ENCODE data around the gene EP400. TPM values are rescaled to one million over a fixed set of nuclear protein-coding genes. Genes with fewer than 3 reads are reported as not detected.

EP400 gene
- total and polyA plus RNA-seq, 2 of the 13 experiments (the other 11 are each of a cell fraction or from before 2014, with no cell fraction given): 4.9 to 5.0 TPM

DNA sequence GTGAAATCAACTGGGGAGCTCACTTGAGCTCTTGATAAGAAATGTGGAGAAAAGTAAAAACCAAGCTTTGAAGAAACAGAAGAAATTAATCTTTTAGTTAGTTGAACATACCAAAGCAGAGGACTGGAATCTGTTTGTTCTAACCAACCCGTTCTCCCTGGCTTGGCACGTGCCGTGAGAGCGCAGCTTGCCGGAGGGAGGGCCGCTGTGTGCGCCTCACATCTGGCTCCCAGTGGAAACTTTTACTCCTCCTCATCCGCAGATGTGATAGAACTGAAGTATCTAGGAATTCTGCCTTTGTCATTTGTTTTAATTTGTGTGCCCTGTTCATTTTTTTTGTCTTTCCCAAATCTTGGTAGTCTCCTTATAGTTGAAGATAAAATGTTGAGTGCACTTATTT, 129.5 kb downstream of the EP400 start:
- H4K20me1 ChIP-seq (ENCODE audit: insufficient read depth, low read length): no peaks in the 10 kb centered on the region
- ATAC-seq (no peak), DNase-seq (ENCODE audit: low spot score) (no peak), FAIRE-seq (no peak)
- no TSS peak for BruUV-seq (replicated peaks)
- over 99% methylated on average over 8 of the region's 8 CpGs for WGBS (ENCODE audit: low lambda C conversion rate)
- in situ Hi-C loops (cut with HindIII; ENCODE audit: extremely low pct_ligation_motif_present, low pct_unique_long_range_greater_than_20kb) (no loop called here), intact Hi-C loops (cut with micrococcal nuclease; ENCODE audit: unreplicated experiment) (no loop called here)
- no peak for TF ChIP-seq AKAP8 (CRISPR knock-in tag; IDR thresholded peaks at IDR 0.05)
- TF ChIP-seq, protein P1, sequence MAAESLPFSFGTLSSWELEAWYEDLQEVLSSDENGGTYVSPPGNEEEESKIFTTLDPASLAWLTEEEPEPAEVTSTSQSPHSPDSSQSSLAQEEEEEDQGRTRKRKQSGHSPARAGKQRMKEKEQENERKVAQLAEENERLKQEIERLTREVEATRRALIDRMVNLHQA (CRISPR knock-in tag; IDR thresholded peaks at IDR 0.05): no peak
- no peak for TF ChIP-seq ZNF432 (CRISPR knock-in tag; IDR thresholded peaks at IDR 0.05; ENCODE audit: borderline replicate concordance)
- TF ChIP-seq REPIN1 (CRISPR knock-in tag; IDR thresholded peaks at IDR 0.05; ENCODE audit: borderline replicate concordance, low read depth): no peak
- no peak overlapping the region for H3K4me2 ChIP-seq (ENCODE audit: low read depth, low read length)
- H3K79me2 ChIP-seq (ENCODE audit: insufficient read depth, low read length): no peaks in the 10 kb centered on the region
- H3K9me3 ChIP-seq (ENCODE audit: low read length): no peaks in the 10 kb centered on the region
- no peak overlapping the region for H2AFZ ChIP-seq (ENCODE audit: low read length)
- no peaks in the 10 kb centered on the region for H3K27me3 ChIP-seq (ENCODE audit: control insufficient read depth in 1 of 2, insufficient read depth in 2 of 2, low read length in 2 of 2)
- H3K4me3 ChIP-seq (replicated peaks in 1 of 3; ENCODE audit: insufficient read depth in 1 of 3, low read depth in 2 of 3, low read length in 3 of 3): no peak overlapping the region
- H3K27ac ChIP-seq (ENCODE audit: extremely low read length, insufficient read depth, low read length): no peak overlapping the region
- CTCF ChIA-PET (ENCODE audit: low intra/inter-chr PET ratio, low total read pairs): no interaction called here
- POLR2A ChIA-PET: no interaction called here
- peaks cover 26% of the 10 kb centered on the region for H3K4me1 ChIP-seq (ENCODE audit: insufficient read depth, low read length)
- peaks cover 12 to 40% of the 10 kb centered on the region in 2 experiments for H3K36me3 ChIP-seq (replicated peaks in 1 of 2; ENCODE audit: control insufficient read depth in 1 of 2, insufficient read depth in 2 of 2, low read length in 2 of 2)
- no peak overlapping the region for H3K9ac ChIP-seq (ENCODE audit: insufficient read depth, low read depth, low read length)

- ATAC-seq: no peak
- H3K27ac ChIP-seq (ENCODE audit: extremely low read length, insufficient read depth, low read length): no peak overlapping the region
- H3K36me3 ChIP-seq (replicated peaks in 1 of 2; ENCODE audit: control insufficient read depth in 1 of 2, insufficient read depth in 2 of 2, low read length in 2 of 2): peaks cover 12 to 35% of the 10 kb centered on the region in 2 experiments
- H3K79me2 ChIP-seq (ENCODE audit: insufficient read depth, low read length): no peaks in the 10 kb centered on the region
- no peak overlapping the region for H3K4me3 ChIP-seq (replicated peaks in 1 of 3; ENCODE audit: insufficient read depth in 1 of 3, low read depth in 2 of 3, low read length in 3 of 3)
- no peaks in the 10 kb centered on the region for H3K9me3 ChIP-seq (ENCODE audit: low read length)
- WGBS (ENCODE audit: low lambda C conversion rate): 95% methylated on average over 12 of the region's 12 CpGs
- no TSS peak for BruUV-seq (replicated peaks)
- in situ Hi-C loops (cut with HindIII; ENCODE audit: extremely low pct_ligation_motif_present, low pct_unique_long_range_greater_than_20kb) (no loop called here), intact Hi-C loops (cut with micrococcal nuclease; ENCODE audit: unreplicated experiment) (no loop called here)
- no peak for DNase-seq (ENCODE audit: low spot score)
- H3K4me1 ChIP-seq (ENCODE audit: insufficient read depth, low read length): peaks cover 26% of the 10 kb centered on the region
- no peak overlapping the region for H2AFZ ChIP-seq (ENCODE audit: low read length)
- no peak for FAIRE-seq
- H3K9ac ChIP-seq (ENCODE audit: insufficient read depth, low read depth, low read length): no peak overlapping the region
- CTCF ChIA-PET (ENCODE audit: low intra/inter-chr PET ratio, low total read pairs): no interaction called here
- no peaks in the 10 kb centered on the region for H4K20me1 ChIP-seq (ENCODE audit: insufficient read depth, low read length)
- no peak overlapping the region for H3K4me2 ChIP-seq (ENCODE audit: low read depth, low read length)
- H3K27me3 ChIP-seq (ENCODE audit: control insufficient read depth in 1 of 2, insufficient read depth in 2 of 2, low read length in 2 of 2): no peaks in the 10 kb centered on the region
- POLR2A ChIA-PET: no interaction called here
- TF ChIP-seq CAMTA2 (CRISPR knock-in tag; IDR thresholded peaks at IDR 0.05; ENCODE audit: borderline replicate concordance): no peak
- no peak for TF ChIP-seq ZNF407 (CRISPR knock-in tag; IDR thresholded peaks at IDR 0.05; ENCODE audit: not compliant biosample characterization)
- TF ChIP-seq, protein P2, sequence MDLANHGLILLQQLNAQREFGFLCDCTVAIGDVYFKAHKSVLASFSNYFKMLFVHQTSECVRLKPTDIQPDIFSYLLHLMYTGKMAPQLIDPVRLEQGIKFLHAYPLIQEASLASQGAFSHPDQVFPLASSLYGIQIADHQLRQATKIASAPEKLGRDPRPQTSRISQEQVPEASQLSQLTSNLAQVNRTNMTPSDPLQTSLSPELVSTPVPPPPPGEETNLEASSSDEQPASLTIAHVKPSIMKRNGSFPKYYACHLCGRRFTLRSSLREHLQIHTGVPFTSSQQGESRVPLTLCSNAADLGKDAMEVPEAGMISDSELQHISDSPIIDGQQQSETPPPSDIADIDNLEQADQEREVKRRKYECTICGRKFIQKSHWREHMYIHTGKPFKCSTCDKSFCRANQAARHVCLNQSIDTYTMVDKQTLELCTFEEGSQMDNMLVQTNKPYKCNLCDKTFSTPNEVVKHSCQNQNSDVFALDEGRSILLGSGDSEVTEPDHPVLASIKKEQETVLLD (CRISPR knock-in tag; IDR thresholded peaks at IDR 0.05; ENCODE audit: low read depth): no peak
- TF ChIP-seq GTF3A (CRISPR knock-in tag; conservative IDR thresholded peaks at IDR 0.05): no peak
- TF ChIP-seq CBX5 (CRISPR knock-in tag; IDR thresholded peaks at IDR 0.05; ENCODE audit: borderline replicate concordance): no peak
Measured at GRCh38 chr12:132079695-132080094, 130.0 kb downstream of the EP400 start.
